GM12878 (cell line): ENCODE results near the gene KRTAP10-8. TPM values are rescaled to one million over a fixed set of nuclear protein-coding genes. Genes with fewer than 3 reads are reported as not detected.

Experiments used
- CHD4 ChIP-seq: fragments of 200-600 bp; sonication (generic); IDR thresholded peaks from 2 replicates; pipeline ENCODE4 v1.6.1; 2016; ENCODE audit warnings: mild to moderate bottlenecking
- KAT2A ChIP-seq: conservative IDR thresholded peaks from 2 replicates; pipeline ENCODE4 v1.6.1; 2011; ENCODE audit warnings: low read depth, low read length; ENCODE audit not compliant: control insufficient read depth
- MTA2 ChIP-seq: fragments of 450-650 bp; IDR thresholded peaks from 2 replicates; pipeline ENCODE4 v1.6.1; 2016; ENCODE audit warnings: low read depth, mild to moderate bottlenecking, moderate library complexity
- PRDM15 ChIP-seq: fragments of 450-650 bp; formaldehyde crosslinking; IDR thresholded peaks from 2 replicates; pipeline ENCODE4 v1.4.0; 2020; ENCODE audit warnings: mild to moderate bottlenecking, moderate library complexity
- ZBTB40 ChIP-seq: fragments of 450-650 bp; IDR thresholded peaks from 2 replicates; pipeline ENCODE4 v1.6.1; 2016; ENCODE audit warnings: mild to moderate bottlenecking, moderate library complexity, borderline replicate concordance
- polyA plus RNA-seq, 11 experiments: library from polyadenylated mRNA; depleted of rRNA in 4 of 11; unstranded in 6 of 11; stranded (reverse) in 5 of 11; fragments of >200 nt; fragmentation: Nextera tagmentation in 4 of 11; fragmentation: Illumina TruSeq in 1 of 11; extraction: Ambion mirVana in 4 of 11; extraction: Trizol in 1 of 11; gene quantifications; 1 replicate in 1 of 11; 2 replicates in 10 of 11; pipeline versions ENCODE4 v1.2.1 to v1.2.3, GENCODE V29; 2011 to 2016; ENCODE audit warnings: inconsistent platforms in 2 of 11, missing spikeins in 2 of 11, low read depth in 1 of 11
- total RNA-seq, 4 experiments: library from RNA; depleted of rRNA in 3 of 4; stranded (reverse); fragments of >200 nt in 3 of 4; fragmentation: Illumina TruSeq in 1 of 4; extraction: Trizol in 1 of 4; gene quantifications; 2 replicates each; pipeline versions ENCODE4 v1.2.1 to v1.2.3, GENCODE V29; 2013 to 2021

Gene KRTAP10-8
- total and polyA plus RNA-seq, 10 of the 15 experiments (the other 5 are each of a cell fraction or from before 2014, with no cell fraction given) = not detected

- TF ChIP-seq ZBTB40 (no peak), CHD4 (no peak), MTA2 (no peak), PRDM15 (CRISPR knock-in tag) (no peak), KAT2A (no peak)
Measured at GRCh38 chr21:44654576-44655175, 42.8 kb downstream of the KRTAP10-8 start, which contains the start of gene KRTAP12-4 (continued).
